Renal cortex interstitium (tissue), 11 donors: Measurements from ENCODE around the gene SARM1. TPM values are rescaled to one million over a fixed set of nuclear protein-coding genes. Genes with fewer than 3 reads are reported as not detected.

Source experiments
- DNase-seq, 11 donors: peaks; one replicate each; pipeline ENCODE4 v3.0.0-alpha.2; 2013; ENCODE audit warnings: low read depth in 9 of 11, low spot score in 4 of 11; ENCODE audit errors: extremely low read depth in 1 of 11
- polyA plus RNA-seq, 3 donors: library from polyadenylated mRNA; unstranded; fragments of 120-200 nt; gene quantifications; one replicate each; pipeline ENCODE4 v1.2.1, GENCODE V29; 2013; ENCODE audit not compliant: insufficient read length in 3 of 3

The SARM1 gene
- polyA plus RNA-seq, 3 donors: 10.5 to 15.9 (median 15.4) TPM

- peak in 1 of 11 donors; percentile 18 for DNase-seq
These were observed 13.0 kb downstream of the SARM1 start for GRCh38 chr17:28384281-28385036.

- DNase-seq: no peak
These were observed 13.5 kb downstream of the SARM1 start for GRCh38 chr17:28385037-28385400.

GRCh38 chr17:28385406-28385805 is 13.9 kb downstream of the SARM1 start:
- DNase-seq: no peak

- DNase-seq: no peak
These were observed 14.9 kb downstream of the SARM1 start for GRCh38 chr17:28386391-28386790.

- no peak for DNase-seq
These were observed 16.6 kb downstream of the SARM1 start for GRCh38 chr17:28388106-28388505.

- DNase-seq: no peak
These were observed 18.6 kb downstream of the SARM1 start for GRCh38 chr17:28390141-28390540.

- DNase-seq: no peak
These were observed 19.1 kb downstream of the SARM1 start for GRCh38 chr17:28390563-28390962.

- no peak for DNase-seq
These were observed 19.5 kb downstream of the SARM1 start for GRCh38 chr17:28390984-28391383.

GRCh38 chr17:28391401-28391800 is 19.9 kb downstream of the SARM1 start:
- no peak for DNase-seq

GRCh38 chr17:28392491-28392890 is 21.0 kb downstream of the SARM1 start:
- DNase-seq: no peak

GRCh38 chr17:28394337-28395116 is 23.0 kb downstream of the SARM1 start:
- DNase-seq: no peak

- no peak for DNase-seq
These were observed 23.9 kb downstream of the SARM1 start for GRCh38 chr17:28395426-28395825.

GRCh38 chr17:28395968-28396367 is 24.5 kb downstream of the SARM1 start:
- no peak for DNase-seq

GRCh38 chr17:28396635-28397239 is 25.2 kb downstream of the SARM1 start:
- no peak for DNase-seq

GRCh38 chr17:28397275-28397674 is 25.8 kb downstream of the SARM1 start:
- DNase-seq: no peak

GRCh38 chr17:28397687-28398279 is 26.3 kb downstream of the SARM1 start:
- DNase-seq: no peak

- DNase-seq: no peak
These were observed 26.9 kb downstream of the SARM1 start for GRCh38 chr17:28398280-28398981.

GRCh38 chr17:28399808-28400207 is 28.3 kb downstream of the SARM1 start:
- no peak for DNase-seq

- DNase-seq: no peak
These were observed 30.7 kb downstream of the SARM1 start for GRCh38 chr17:28402224-28402630.
